Epithelial cell of proximal tubule (primary cell): ENCODE results near the gene METTL13. TPM values are rescaled to one million over a fixed set of nuclear protein-coding genes. Genes with fewer than 3 reads are reported as not detected.
A peak's percentile ranks its signal among the peaks of the same experiment; 100 is the strongest.

Experiments used
- DNase-seq: peaks from one replicate; pipeline ENCODE4 v3.0.0-alpha.2; 2011; ENCODE audit warnings: low read depth
- H3K4me3 ChIP-seq: 2 replicates; pipeline ENCODE4 v1.5.1; 2011; ENCODE audit warnings: low read depth, mild to moderate bottlenecking, low read length
- CTCF ChIP-seq: conservative IDR thresholded peaks from 2 replicates; pipeline ENCODE4 v1.5.1; 2012; ENCODE audit warnings: low read depth, mild to moderate bottlenecking, low read length
- total RNA-seq: library from RNA; depleted of rRNA; stranded (reverse); fragments of >200 nt; gene quantifications from 2 replicates; pipeline ENCODE4 v1.2.3, GENCODE V29; 2015

Gene METTL13
- total RNA-seq, 1 donor from 2014 or later = 20.7 TPM

DNA sequence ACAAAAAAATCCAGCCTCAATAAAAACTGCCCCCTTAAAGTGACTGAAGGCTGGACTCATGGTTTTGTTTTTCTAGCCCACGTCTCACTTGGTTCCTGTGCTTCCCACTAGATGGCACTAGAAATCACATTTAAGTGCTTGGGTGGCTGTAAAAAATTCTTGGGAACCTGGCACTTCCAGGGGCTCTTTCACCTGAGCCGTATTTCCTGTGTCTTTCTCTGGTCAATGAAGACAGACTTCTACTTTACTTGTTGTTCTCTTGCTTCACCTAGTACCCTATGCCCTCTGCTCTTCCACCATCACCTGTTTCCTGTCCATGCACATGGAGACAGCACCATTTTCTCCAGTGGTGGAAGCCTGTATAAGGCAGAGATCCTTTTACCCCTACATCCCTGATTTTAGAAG lies 20.0 kb downstream of the METTL13 start:
- no peak for DNase-seq
- TF ChIP-seq CTCF = peak; percentile 86
- H3K4me3 ChIP-seq = no peak overlapping the region

DNA sequence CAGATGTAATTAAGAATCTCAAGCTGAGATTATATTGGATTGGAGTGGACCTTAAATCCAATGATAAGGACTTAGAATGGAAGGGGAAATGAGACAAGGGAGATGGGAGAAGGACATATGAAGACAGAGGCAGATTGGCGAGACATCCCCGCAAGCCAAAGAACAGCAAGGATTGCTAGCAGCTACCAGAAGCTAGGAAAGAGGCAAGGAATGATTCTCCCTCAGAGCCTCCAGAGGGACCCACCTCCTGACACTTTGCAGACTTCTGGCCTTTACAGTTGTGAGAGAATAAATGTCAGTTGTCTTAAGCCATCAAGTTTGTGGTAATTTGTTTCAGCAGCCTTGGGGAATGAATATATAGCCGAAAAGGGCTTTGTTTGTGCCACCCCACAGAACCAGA lies 20.7 kb downstream of the METTL13 start:
- peak; percentile 27 for TF ChIP-seq CTCF

DNA sequence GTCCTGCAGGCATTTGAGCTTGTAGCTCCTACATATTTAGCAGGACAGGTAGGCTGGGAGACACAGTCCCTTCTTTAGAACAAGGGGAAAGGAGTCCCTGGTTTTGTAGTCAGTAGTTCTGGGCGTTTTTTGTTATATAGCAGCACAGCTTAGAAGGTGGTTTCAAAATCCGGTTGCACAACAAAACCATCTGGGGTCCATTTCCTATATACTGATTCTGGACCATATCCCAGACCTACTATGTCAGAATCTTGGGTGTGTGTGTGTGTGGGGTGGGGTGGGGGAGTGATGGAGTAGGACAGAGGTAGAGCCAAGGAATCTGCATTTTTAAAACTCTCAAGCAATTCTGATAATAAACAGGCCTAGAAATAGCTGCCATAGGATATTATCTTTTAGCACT lies 21.6 kb downstream of the METTL13 start:
- DNase-seq = no peak
- no peak overlapping the region for H3K4me3 ChIP-seq
- TF ChIP-seq CTCF = no peak

More for the DNA sequence above, 20.7 kb downstream of the METTL13 start:
- H3K4me3 ChIP-seq = no peak overlapping the region
- DNase-seq = no peak

DNA sequence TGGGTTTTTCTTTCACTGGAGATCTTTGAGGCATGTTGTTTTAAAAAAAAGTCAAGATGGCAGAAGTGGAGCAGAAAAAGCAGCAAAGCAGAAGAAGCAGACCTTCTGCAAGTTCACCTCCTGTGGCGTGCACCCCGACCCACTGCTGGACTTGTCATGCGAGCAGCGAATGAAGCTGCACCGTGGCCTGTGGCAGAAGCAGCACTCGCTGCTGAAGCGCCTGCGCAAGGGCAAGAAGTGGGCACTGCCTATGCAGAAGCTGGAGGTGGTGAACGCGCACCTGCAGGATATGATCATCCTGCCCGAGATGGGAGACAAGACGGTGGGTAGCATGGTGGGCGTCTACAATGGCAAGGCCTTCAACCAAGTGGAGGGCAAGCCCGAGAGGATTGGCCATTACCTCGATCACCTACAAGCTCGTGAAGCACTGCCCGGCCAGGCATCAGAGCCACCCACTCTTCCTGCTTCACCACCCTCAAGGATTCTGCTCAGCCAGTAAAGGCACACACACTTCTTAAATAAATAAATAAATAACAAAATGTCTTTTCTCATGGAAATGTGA lies 22.1 kb downstream of the METTL13 start:
- H3K4me3 ChIP-seq = no peak overlapping the region
- no peak for DNase-seq
- TF ChIP-seq CTCF = no peak

GRCh38 chr1:171805395-171806115 lies 24.1 kb downstream of the METTL13 start:
- no peak for DNase-seq
- TF ChIP-seq CTCF = no peak
- no peak overlapping the region for H3K4me3 ChIP-seq

DNA sequence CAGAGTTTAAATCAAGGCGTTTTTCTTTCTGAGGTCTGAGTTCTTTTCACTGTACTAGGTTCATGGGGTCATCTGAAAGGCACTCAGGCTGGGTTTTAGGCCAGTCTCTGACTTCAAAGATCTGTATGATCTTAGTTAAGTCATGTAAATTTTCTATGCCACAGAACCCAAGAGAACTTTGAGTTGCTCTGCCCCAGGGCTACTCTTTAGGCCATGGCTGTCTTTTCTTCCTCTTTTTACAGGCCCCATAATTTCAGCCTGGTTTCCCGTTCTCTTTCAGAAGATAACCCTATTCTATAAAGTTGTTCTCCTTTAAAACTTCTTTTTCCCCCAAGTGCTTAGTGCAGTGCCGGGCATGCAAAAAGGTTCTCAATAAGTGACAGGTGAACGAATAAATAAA lies 26.1 kb downstream of the METTL13 start:
- no peak for TF ChIP-seq CTCF
- DNase-seq = no peak
- H3K4me3 ChIP-seq = no peak overlapping the region

- H3K4me3 ChIP-seq = no peak overlapping the region
- no peak for DNase-seq
- TF ChIP-seq CTCF = no peak
Measured at GRCh38 chr1:171809834-171810233, 28.4 kb downstream of the METTL13 start.
